Activated CD4-positive, alpha-beta memory T cell treated with anti-CD3 and anti-CD28 coated beads for 36 hours (primary cell): ENCODE measurements around the gene CLTCL1. TPM values are rescaled to one million over a fixed set of nuclear protein-coding genes. Genes with fewer than 3 reads are reported as not detected.

ENCODE experiments used
- CTCF ChIA-PET: fragments of 350-600 bp; sonication (Branson Sonifier 250); formaldehyde crosslinking; loops from one replicate; lab custom pipeline; 2021; ENCODE audit warnings: antibody characterized with exemption, inconsistent platforms; lab: Charles Lee
- POLR2A ChIA-PET: fragments of 350-600 bp; sonication (Branson Sonifier 250); formaldehyde crosslinking; loops from one replicate; lab custom pipeline; 2021; ENCODE audit warnings: antibody characterized with exemption; lab: Charles Lee
- DNase-seq: peaks from one replicate; pipeline ENCODE4 v3.0.0-alpha.2; 2020
- H3K27ac Mint-ChIP-seq: one replicate; pipeline ENCODE4 v1.8.0; 2021; ENCODE audit warnings: mixed read lengths
- H3K27me3 Mint-ChIP-seq: one replicate; pipeline ENCODE4 v1.8.0; 2021; ENCODE audit warnings: mixed read lengths
- H3K36me3 Mint-ChIP-seq: one replicate; pipeline ENCODE4 v1.8.0; 2021; ENCODE audit warnings: mixed read lengths
- H3K4me1 Mint-ChIP-seq: one replicate; pipeline ENCODE4 v1.8.0; 2021; ENCODE audit warnings: low read depth, mixed read lengths
- H3K4me3 Mint-ChIP-seq: one replicate; pipeline ENCODE4 v1.8.0; 2021; ENCODE audit warnings: mild to moderate bottlenecking, mixed read lengths
- H3K9me3 Mint-ChIP-seq: one replicate; pipeline ENCODE4 v1.8.0; 2021; ENCODE audit warnings: mixed read lengths
- intact Hi-C: fragments of 100-400 bp; cut with micrococcal nuclease; formaldehyde crosslinking; loops from one replicate; pipeline ENCODE4 v1.15.1; 2023
- total RNA-seq, 2 experiments: library from RNA; stranded (reverse); gene quantifications; one replicate each; pipeline ENCODE4 v1.2.3, GENCODE V29; 2021

The CLTCL1 gene
- total RNA-seq, 2 experiments from 2014 or later = 1.1 to 1.6 TPM

DNA sequence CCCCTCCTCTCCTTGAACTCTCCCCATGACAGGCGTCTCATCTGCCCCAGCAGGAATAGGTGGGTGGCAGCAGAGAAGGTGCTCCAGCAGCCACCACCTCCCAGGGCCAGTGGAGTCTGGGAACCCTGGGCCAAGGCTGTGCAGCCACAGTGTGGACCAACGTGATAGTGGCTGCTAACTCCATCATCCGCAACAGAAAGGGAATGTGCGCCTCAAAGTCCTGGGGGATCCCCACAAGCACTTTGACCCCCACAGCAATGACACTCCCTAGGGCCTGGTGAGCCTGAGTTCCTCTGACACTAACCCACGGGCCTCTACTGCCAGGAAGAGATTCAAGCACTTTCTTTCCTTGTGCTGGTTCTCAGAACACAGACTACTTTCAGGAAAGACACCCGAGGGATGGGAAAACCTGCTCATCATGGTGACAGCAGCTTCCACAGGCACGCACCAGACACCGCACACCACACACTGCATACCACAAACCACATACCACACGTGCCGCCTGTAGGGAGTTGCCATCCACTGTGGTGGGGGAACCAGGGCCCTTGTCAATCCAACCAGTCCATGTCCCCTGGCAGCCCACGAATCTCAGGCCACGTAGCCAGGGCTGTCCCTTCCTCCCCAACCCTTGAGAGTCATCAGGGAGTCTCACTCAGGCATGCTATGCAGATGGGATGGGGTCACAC is 109.6 kb downstream of the CLTCL1 start:
- ChIA-PET CTCF (no interaction called here), POLR2A (no interaction called here)
- Mint-ChIP-seq H3K27me3 (no peaks in the 10 kb centered on the region), H3K9me3 (no peaks in the 10 kb centered on the region), H3K36me3 (no peaks in the 10 kb centered on the region), H3K27ac (peak overlapping the region; percentile 32), H3K4me3 (peak overlapping the region; percentile 1), H3K4me1 (peaks cover 23% of the 10 kb centered on the region)
- DNase-seq = peak; percentile 67
- intact Hi-C loops = no loop called here

DNA sequence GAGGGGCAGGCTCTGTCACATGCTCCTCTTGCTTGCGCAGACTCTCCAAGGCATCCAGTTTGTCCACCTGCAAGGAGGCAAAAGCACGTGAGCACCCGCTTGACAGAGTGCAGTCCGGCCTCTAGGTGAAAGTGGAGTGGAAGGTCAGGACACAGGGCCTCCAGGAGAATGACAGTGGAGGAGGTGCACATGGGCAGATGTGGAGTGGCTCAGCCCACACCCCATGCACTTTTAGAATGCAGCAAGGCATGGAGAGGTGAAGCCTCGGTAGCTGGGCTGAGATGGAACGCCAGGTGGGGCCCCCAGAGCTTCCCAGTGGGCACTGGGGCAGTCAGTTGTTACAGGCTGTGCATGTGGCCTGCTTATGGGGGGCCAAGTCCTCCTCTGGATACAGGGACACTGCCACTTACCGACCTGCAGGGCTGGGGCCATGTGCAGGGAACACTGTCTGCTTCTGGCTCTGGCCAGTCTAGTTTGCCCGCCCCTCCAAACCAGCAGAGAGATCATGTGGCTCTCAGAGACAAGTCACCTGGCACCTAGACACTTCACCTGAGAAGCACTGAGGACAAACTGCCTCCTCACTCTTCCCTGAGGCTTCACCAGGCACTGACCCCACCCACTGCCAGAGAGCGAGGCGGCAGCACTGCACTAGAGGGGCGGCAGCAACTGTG is 110.6 kb downstream of the CLTCL1 start:
- intact Hi-C loops = no loop called here
- Mint-ChIP-seq H3K4me1 (peaks cover 30% of the 10 kb centered on the region), H3K27ac (no peak overlapping the region), H3K9me3 (no peaks in the 10 kb centered on the region), H3K36me3 (no peaks in the 10 kb centered on the region), H3K4me3 (no peak overlapping the region), H3K27me3 (no peaks in the 10 kb centered on the region)
- DNase-seq = no peak
- ChIA-PET POLR2A (no interaction called here), CTCF (interaction anchor here (1.3 to 1.5 kb wide), 2 partner anchors 111 to 448 kb away, joined by 3 to 4 read pairs; no protein-coding TSS in a partner anchor)

DNA sequence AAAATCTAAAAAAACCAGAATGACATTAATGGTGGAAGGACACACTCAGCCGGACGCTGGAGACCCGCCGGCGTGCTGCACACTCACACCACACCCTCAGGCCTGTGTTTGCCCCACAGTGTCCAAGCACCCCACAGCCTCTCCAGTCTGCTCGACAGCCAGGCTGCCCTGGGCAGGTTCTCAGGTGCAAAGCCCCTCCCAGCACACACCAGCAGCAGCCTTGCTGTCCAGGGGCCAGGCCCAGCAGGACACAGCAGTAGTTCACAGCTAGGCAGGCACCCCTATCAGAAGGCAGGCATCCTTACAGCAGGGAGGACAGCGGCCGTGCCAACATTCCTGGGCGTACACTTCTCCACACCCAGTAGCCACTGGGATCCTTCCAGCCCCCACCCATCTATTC is 111.3 kb downstream of the CLTCL1 start:
- no peak overlapping the region for H3K27ac Mint-ChIP-seq
- POLR2A ChIA-PET = no interaction called here

DNA sequence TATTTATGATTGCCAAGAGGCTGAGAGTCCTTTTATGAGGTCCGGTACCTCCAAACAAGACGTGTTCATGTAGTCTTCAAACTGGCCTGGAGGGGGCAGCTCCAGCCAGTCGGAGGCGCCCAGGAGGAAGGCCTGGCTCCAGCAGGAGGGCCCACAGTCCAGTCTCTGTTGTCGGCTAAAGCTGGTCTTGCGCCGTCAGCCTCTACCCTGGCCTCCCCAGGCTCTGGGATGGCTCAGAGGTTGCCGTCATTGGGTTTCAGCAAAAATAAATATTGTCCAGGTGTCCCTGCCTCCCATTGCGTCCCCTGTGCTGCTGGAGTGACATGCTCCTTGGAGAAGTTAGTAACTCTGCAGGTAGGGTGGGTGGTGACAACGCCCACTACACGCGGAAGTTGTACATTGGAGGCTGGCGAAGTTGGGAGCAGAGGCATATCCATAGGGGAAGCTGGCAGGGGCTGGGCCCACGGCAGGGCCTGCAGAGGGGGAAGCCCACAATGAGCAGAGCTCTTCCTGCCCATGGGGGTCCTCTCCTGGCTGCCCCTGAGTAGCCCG is 111.9 kb downstream of the CLTCL1 start:
- Mint-ChIP-seq H3K4me1 (peaks cover 32% of the 10 kb centered on the region), H3K4me3 (peak overlapping the region; percentile 63), H3K27me3 (no peaks in the 10 kb centered on the region), H3K36me3 (no peaks in the 10 kb centered on the region), H3K9me3 (no peaks in the 10 kb centered on the region), H3K27ac (no peak overlapping the region)
- DNase-seq = peak; percentile 71
- POLR2A ChIA-PET = interaction anchor here (1.1 to 1.8 kb wide), 4 partner anchors 12 to 300 kb away, joined by 3 to 9 read pairs (median 4); partner anchors contain the start of genes CDC45, ESS2 and HIRA
- CTCF ChIA-PET = interaction anchor here (0.6 to 4.2 kb wide), 21 partner anchors 8 to 450 kb away, joined by 3 to 22 read pairs (median 4); partner anchors contain the start of genes C22orf39, ESS2 and HIRA
- intact Hi-C loops = loop anchor here (1.0 to 5.0 kb wide), 5 partner anchors 35 to 300 kb away; partner anchors contain the start of genes CDC45, CLTCL1, DGCR2 and ESS2

More for the DNA sequence above, 111.3 kb downstream of the CLTCL1 start:
- Mint-ChIP-seq H3K4me1 (peaks cover 32% of the 10 kb centered on the region), H3K36me3 (no peaks in the 10 kb centered on the region), H3K4me3 (no peak overlapping the region), H3K9me3 (no peaks in the 10 kb centered on the region), H3K27me3 (no peaks in the 10 kb centered on the region)
- CTCF ChIA-PET = interaction anchor here (0.8 to 4.2 kb wide), 10 partner anchors 11 to 450 kb away, joined by 3 to 22 read pairs (median 4); partner anchors contain the start of gene ESS2
- intact Hi-C loops = no loop called here
- no peak for DNase-seq

DNA sequence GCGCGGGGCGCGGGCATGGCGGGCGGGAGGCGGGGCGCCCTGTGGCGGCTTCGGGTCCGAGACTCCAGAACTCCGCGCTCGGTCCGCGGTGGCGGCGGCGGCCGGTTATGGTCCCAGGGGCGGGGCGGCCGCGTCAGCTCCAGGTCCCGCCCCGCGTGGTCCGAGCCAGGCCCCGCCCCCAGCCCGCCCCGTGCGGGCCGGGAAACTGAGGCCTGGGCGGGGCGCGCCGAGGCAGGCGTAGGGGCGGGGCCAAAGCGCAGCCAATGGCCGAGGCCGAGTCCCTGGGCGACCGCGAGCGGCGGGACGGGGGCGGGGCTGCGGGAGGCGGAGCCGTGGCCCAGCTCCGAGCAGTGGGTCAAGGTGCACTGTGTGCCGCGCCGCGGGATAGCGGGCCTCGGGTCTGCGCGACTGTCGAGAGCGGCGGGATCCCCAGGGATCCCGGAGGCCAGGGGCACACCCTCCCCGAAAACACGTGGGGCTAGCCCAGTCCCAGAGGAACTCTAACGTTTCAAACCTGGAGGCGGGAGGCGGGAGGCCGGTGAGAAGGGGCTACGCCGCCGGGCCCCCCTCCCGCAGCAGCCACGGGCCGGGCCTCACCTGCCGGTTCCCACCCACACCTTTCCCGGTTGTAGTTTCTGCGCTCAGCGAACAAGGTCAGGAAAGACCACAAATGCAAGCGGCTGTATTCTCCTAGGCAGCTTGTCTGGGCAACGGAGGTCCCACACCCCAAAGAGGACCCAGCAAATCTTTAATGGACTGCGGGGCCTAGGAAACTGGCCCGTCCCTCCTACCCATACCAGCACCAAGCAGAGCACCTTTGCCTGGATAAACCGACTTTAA is 112.6 kb downstream of the CLTCL1 start, which contains the start of gene SLC25A1:
Gene SLC25A1 (minus strand): TSS at position 80 of the 840 bp plus-strand sequence. CDS start 63 bp downstream, at position 17.
- Mint-ChIP-seq H3K4me1 (peaks cover 32% of the 10 kb centered on the region), H3K36me3 (no peaks in the 10 kb centered on the region), H3K27ac (no peak within 1 kb of the TSS), H3K27me3 (no peaks in the 10 kb centered on the region), H3K4me3 (peak within 1 kb of the TSS; percentile 64), H3K9me3 (no peaks in the 10 kb centered on the region)
- CTCF ChIA-PET = interaction anchor here (0.6 to 4.2 kb wide), 18 partner anchors 9 to 455 kb away, joined by 3 to 22 read pairs (median 4); partner anchors contain the start of genes C22orf39, ESS2 and HIRA
- intact Hi-C loops = loop anchor here (1.0 to 5.0 kb wide), 5 partner anchors 34 to 300 kb away; partner anchors contain the start of genes CDC45, CLTCL1, DGCR2 and ESS2
- DNase-seq = peak; percentile 89
- POLR2A ChIA-PET = interaction anchor here (0.6 to 1.8 kb wide), 5 partner anchors 11 to 301 kb away, joined by 3 to 9 read pairs (median 3); partner anchors contain the start of genes CDC45, ESS2 and HIRA

DNA sequence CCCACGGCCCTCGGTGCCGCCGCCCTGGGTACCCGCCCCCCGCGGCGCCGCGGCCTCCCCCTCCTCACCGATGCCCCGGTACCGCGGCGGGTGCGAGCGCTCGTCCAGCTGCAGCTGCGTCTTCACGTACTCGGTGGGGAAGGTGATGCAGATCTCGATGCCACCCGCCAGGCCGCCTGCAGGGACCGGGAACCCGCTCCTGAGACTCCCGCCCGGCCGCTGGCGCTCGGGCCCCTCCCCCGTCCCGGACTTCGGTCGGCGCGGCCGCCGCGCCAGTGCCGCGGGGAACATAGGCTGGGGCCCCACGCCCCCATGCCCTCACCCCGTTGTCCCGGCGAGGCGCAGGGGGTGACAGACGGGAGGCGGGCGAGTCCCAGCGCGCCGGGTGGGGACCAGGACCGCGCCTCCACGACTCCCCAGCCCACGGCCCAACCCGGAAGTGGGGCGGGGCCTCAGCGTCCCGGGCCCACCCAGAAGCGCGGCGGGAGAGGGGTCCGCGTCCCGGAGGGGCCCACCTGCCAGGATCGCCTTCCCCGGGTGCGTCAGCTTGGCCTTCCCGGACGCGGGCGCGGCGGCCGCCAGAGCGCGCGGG is 113.4 kb downstream of the CLTCL1 start:
- Mint-ChIP-seq H3K4me1 (peaks cover 38% of the 10 kb centered on the region), H3K4me3 (peak overlapping the region; percentile 64), H3K36me3 (no peaks in the 10 kb centered on the region), H3K27ac (no peak overlapping the region), H3K27me3 (no peaks in the 10 kb centered on the region), H3K9me3 (no peaks in the 10 kb centered on the region)
- ChIA-PET POLR2A (interaction anchor here (0.6 to 1.8 kb wide), 5 partner anchors 11 to 302 kb away, joined by 3 to 9 read pairs (median 3); partner anchors contain the start of genes CDC45, ESS2 and HIRA), CTCF (interaction anchor here (0.6 to 4.2 kb wide), 8 partner anchors 9 to 456 kb away, joined by 3 to 22 read pairs (median 6); partner anchors contain the start of gene ESS2)
- DNase-seq = peak; percentile 59
- intact Hi-C loops = loop anchor here (2.0 to 5.0 kb wide), 4 partner anchors 33 to 113 kb away; partner anchors contain the start of genes CLTCL1, DGCR2 and ESS2

DNA sequence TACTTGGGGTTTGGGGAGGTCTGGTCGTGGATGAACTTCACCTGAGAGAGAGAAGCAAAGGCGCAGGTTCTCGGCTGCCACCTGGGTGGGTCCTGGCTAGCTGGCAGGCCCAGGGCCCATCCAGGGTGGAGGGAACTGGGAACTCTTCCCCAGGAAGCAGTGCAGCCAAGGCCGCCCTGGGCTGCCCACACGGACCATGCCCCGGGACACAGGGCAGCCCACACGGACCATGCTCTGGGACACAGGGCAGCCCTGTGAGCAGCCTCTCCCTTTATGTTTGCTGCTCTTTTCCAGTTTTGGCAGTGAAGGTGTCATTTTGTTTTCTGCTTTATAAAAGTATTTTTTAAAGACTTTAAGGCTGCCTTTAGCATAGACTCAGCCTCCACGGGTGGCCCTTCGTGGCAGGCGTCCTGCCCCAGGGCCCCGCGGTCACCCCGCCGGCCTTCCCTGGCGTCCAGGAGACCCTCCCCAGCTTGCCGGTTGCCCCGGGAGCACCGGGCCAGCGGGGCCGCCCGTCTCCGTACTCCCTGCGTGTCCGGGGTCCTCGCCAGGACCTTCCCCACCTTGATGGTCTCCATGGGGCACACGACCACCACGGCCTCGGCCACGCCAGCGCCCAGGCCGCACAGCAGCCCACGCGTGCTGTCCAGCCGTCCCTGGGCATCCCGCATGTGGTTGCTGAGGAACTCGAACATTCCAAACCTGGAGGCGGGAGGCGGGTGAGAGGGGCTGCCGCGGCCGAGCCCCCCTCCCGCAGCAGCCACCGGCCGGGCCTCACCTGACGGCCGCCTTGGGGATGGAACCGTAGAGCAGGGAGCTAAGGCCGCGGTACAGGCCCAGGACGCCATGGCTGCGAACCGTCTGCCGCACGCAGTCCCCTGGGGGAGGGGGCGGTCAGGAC is 114.1 kb downstream of the CLTCL1 start:
- Mint-ChIP-seq H3K27me3 (no peaks in the 10 kb centered on the region), H3K4me1 (peaks cover 41% of the 10 kb centered on the region), H3K4me3 (peak overlapping the region; percentile 60), H3K36me3 (no peaks in the 10 kb centered on the region), H3K27ac (peak overlapping the region; percentile 23), H3K9me3 (no peaks in the 10 kb centered on the region)
- DNase-seq = no peak
- intact Hi-C loops = loop anchor here (2.0 to 5.0 kb wide), 4 partner anchors 33 to 113 kb away; partner anchors contain the start of genes CLTCL1, DGCR2 and ESS2
- ChIA-PET CTCF (interaction anchor here (4.2 kb wide), 1 partner anchor 31 kb away, joined by 22 read pairs; the partner anchor contains the start of gene ESS2), POLR2A (no interaction called here)

DNA sequence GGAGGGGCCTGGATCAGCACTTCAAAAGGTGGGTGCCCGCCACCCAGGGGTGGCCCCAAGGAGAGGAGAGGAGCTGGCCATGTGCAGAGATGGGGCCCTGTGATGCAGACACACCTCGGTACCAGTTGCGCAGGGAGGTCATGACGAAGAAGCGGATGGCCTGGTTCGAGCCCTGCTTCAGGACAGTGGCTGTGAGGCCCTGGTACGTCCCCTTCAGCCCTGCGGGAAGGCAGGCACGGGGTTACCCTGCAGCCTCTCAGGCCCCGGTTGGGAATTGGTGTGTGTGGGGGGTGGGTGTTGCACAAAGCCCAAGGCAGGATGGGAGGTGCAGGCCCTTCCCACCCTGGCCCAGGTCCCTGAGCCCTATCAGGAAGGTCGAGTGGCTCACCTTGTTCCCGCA is 114.8 kb downstream of the CLTCL1 start:
- peak overlapping the region; percentile 60 for H3K4me3 Mint-ChIP-seq
- peak overlapping the region; percentile 23 for H3K27ac Mint-ChIP-seq
- no peak for DNase-seq
- H3K4me1 Mint-ChIP-seq = peaks cover 38% of the 10 kb centered on the region
- intact Hi-C loops = loop anchor here (5.0 kb wide), 1 partner anchor 69 kb away; no protein-coding TSS in a partner anchor
- ChIA-PET POLR2A (no interaction called here), CTCF (interaction anchor here (0.5 to 4.2 kb wide), 2 partner anchors 30 to 188 kb away, joined by 3 to 22 read pairs; partner anchors contain the start of gene ESS2)
- no peaks in the 10 kb centered on the region for H3K27me3 Mint-ChIP-seq
- no peaks in the 10 kb centered on the region for H3K36me3 Mint-ChIP-seq
- H3K9me3 Mint-ChIP-seq = no peaks in the 10 kb centered on the region

DNA sequence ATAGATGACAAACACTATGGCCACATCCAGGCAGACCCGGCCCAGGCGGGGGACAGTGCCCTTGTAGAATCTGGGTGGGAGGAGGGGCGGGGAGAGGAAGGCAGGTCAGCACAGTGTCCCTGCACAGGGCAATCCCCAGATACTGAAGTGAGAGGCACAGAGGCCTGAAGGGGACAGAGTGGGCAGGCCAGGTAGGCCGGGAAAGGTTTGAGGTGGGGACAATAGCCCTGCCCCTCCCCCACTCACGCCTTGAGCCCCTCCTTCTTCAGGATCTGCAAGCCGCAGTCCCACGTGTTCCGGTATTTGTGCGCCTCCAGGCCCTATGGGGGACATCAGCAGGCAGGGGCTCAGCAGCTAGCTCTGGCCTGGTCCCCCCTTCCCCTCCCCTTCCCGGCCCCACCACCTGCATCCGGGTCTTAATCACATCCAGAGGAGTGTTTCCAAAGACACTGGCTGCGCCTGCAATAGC is 115.3 kb downstream of the CLTCL1 start:
- DNase-seq = no peak
- Mint-ChIP-seq H3K27ac (no peak overlapping the region), H3K27me3 (no peaks in the 10 kb centered on the region), H3K36me3 (no peaks in the 10 kb centered on the region), H3K9me3 (no peaks in the 10 kb centered on the region), H3K4me1 (peaks cover 34% of the 10 kb centered on the region), H3K4me3 (no peak overlapping the region)
- POLR2A ChIA-PET = no interaction called here
- CTCF ChIA-PET = interaction anchor here (0.5 to 4.2 kb wide), 2 partner anchors 30 to 188 kb away, joined by 3 to 22 read pairs; partner anchors contain the start of gene ESS2
- intact Hi-C loops = loop anchor here (5.0 kb wide), 1 partner anchor 69 kb away; no protein-coding TSS in a partner anchor
